ENCODE results near the gene RAD51B. TPM values are rescaled to one million over a fixed set of nuclear protein-coding genes. Genes with fewer than 3 reads are reported as not detected.

Gene RAD51B
- total and polyA plus RNA-seq, 2 experiments from 2014 or later: 10.1 to 18.0 TPM

- Histone ChIP-seq H3K27me3 (no peaks in the 10 kb centered on the region), H2AFZ (no peak overlapping the region), H3K36me3 (replicated peaks; ENCODE audit: insufficient read depth, low read depth) (no peaks in the 10 kb centered on the region), H3K79me2 (no peaks in the 10 kb centered on the region), H3K9me3 (ENCODE audit: low read depth) (no peaks in the 10 kb centered on the region), H3K4me2 (no peak overlapping the region), H3K4me1 (ENCODE audit: insufficient read depth) (peaks cover 22% of the 10 kb centered on the region), H3K27ac (peak overlapping the region; percentile 93), H3K4me3 (no peak overlapping the region), H3K9me2 (replicated peaks; ENCODE audit: insufficient read depth) (no peaks in the 10 kb centered on the region), H4K20me1 (ENCODE audit: insufficient read depth, poor library complexity, severe bottlenecking) (no peaks in the 10 kb centered on the region)
- no peak for DNase-seq (ENCODE audit: low spot score)
- 100% methylated on average over 1 of the region's 1 CpG for WGBS (ENCODE audit: low lambda C conversion rate, missing lambda C conversion rate)
- TF ChIP-seq EZH2 (IDR thresholded peaks at IDR 0.05; ENCODE audit: borderline replicate concordance) (no peak), EZH2phosphoT487 (IDR thresholded peaks at IDR 0.05; ENCODE audit: low read depth, severe bottlenecking, unreplicated experiment) (no peak)
- TF ChIP-seq, protein P1, sequence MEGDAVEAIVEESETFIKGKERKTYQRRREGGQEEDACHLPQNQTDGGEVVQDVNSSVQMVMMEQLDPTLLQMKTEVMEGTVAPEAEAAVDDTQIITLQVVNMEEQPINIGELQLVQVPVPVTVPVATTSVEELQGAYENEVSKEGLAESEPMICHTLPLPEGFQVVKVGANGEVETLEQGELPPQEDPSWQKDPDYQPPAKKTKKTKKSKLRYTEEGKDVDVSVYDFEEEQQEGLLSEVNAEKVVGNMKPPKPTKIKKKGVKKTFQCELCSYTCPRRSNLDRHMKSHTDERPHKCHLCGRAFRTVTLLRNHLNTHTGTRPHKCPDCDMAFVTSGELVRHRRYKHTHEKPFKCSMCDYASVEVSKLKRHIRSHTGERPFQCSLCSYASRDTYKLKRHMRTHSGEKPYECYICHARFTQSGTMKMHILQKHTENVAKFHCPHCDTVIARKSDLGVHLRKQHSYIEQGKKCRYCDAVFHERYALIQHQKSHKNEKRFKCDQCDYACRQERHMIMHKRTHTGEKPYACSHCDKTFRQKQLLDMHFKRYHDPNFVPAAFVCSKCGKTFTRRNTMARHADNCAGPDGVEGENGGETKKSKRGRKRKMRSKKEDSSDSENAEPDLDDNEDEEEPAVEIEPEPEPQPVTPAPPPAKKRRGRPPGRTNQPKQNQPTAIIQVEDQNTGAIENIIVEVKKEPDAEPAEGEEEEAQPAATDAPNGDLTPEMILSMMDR (IDR thresholded peaks at IDR 0.05; ENCODE audit: poor library complexity): no peak
Measured at GRCh38 chr14:68358500-68358899, 538.9 kb downstream of the RAD51B start.

GRCh38 chr14:68359022-68359836 lies 539.6 kb downstream of the RAD51B start:
- Histone ChIP-seq H3K9me2 (replicated peaks; ENCODE audit: insufficient read depth) (no peaks in the 10 kb centered on the region), H3K27me3 (no peaks in the 10 kb centered on the region), H3K79me2 (no peaks in the 10 kb centered on the region), H3K4me2 (no peak overlapping the region), H3K4me1 (ENCODE audit: insufficient read depth) (peaks cover 29% of the 10 kb centered on the region), H3K9me3 (ENCODE audit: low read depth) (no peaks in the 10 kb centered on the region), H3K27ac (peak overlapping the region; percentile 93), H3K36me3 (replicated peaks; ENCODE audit: insufficient read depth, low read depth) (no peaks in the 10 kb centered on the region), H4K20me1 (ENCODE audit: insufficient read depth, poor library complexity, severe bottlenecking) (no peaks in the 10 kb centered on the region), H3K4me3 (no peak overlapping the region), H2AFZ (peak overlapping the region; percentile 5)
- WGBS (ENCODE audit: low lambda C conversion rate, missing lambda C conversion rate): 62% methylated on average over 12 of the region's 12 CpGs
- DNase-seq (ENCODE audit: low spot score): no peak
- TF ChIP-seq EZH2 (IDR thresholded peaks at IDR 0.05; ENCODE audit: borderline replicate concordance): no peak
- TF ChIP-seq, protein P1 (IDR thresholded peaks at IDR 0.05; ENCODE audit: poor library complexity): no peak
- no peak for TF ChIP-seq EZH2phosphoT487 (IDR thresholded peaks at IDR 0.05; ENCODE audit: low read depth, severe bottlenecking, unreplicated experiment)

- Histone ChIP-seq H2AFZ (peak overlapping the region; percentile 5), H3K9me3 (ENCODE audit: low read depth) (no peaks in the 10 kb centered on the region), H3K36me3 (replicated peaks; ENCODE audit: insufficient read depth, low read depth) (no peaks in the 10 kb centered on the region), H4K20me1 (ENCODE audit: insufficient read depth, poor library complexity, severe bottlenecking) (no peaks in the 10 kb centered on the region), H3K4me3 (no peak overlapping the region), H3K79me2 (no peaks in the 10 kb centered on the region), H3K27me3 (no peaks in the 10 kb centered on the region), H3K27ac (peak overlapping the region; percentile 93), H3K4me1 (ENCODE audit: insufficient read depth) (peaks cover 37% of the 10 kb centered on the region), H3K4me2 (no peak overlapping the region), H3K9me2 (replicated peaks; ENCODE audit: insufficient read depth) (no peaks in the 10 kb centered on the region)
- DNase-seq (ENCODE audit: low spot score): peak; percentile 79
- TF ChIP-seq EZH2 (IDR thresholded peaks at IDR 0.05; ENCODE audit: borderline replicate concordance): no peak
- TF ChIP-seq, protein P1 (IDR thresholded peaks at IDR 0.05; ENCODE audit: poor library complexity): no peak
- no peak for TF ChIP-seq EZH2phosphoT487 (IDR thresholded peaks at IDR 0.05; ENCODE audit: low read depth, severe bottlenecking, unreplicated experiment)
- 54% methylated on average over 8 of the region's 8 CpGs for WGBS (ENCODE audit: low lambda C conversion rate, missing lambda C conversion rate)
Measured at GRCh38 chr14:68359837-68360552, 540.4 kb downstream of the RAD51B start.

All from hepatocyte (in vitro differentiated cells).